HFF-Myc (cell line): ENCODE measurements around the gene OXT.
"Not testable (repeated sequence)": the region's sequence is repeated elsewhere in the genome, so short reads cannot be mapped to it uniquely, and the experiment has no call there.

Experiments used
- DNase-seq: peaks from one replicate; pipeline ENCODE4 v3.0.0-alpha.2; 2011; ENCODE audit warnings: low read depth; ENCODE audit errors: extremely low read depth
- H3K4me3 ChIP-seq: replicated peaks from 2 replicates; pipeline ENCODE4 v1.5.1; 2011; ENCODE audit warnings: low read depth, mild to moderate bottlenecking, control low read depth, low read length
- TF ChIP-seq, protein P1 (sequence below): IDR thresholded peaks from 2 replicates; pipeline ENCODE4 v1.5.1; 2012; ENCODE audit warnings: mild to moderate bottlenecking, low read depth, low read length, control low read depth; ENCODE audit errors: missing control alignments

Gene OXT

GRCh38 chr20:3116341-3116740 lies 44.9 kb downstream of the OXT start:
- no peak for DNase-seq
- no peak overlapping the region for H3K4me3 ChIP-seq
- TF ChIP-seq, protein P1, sequence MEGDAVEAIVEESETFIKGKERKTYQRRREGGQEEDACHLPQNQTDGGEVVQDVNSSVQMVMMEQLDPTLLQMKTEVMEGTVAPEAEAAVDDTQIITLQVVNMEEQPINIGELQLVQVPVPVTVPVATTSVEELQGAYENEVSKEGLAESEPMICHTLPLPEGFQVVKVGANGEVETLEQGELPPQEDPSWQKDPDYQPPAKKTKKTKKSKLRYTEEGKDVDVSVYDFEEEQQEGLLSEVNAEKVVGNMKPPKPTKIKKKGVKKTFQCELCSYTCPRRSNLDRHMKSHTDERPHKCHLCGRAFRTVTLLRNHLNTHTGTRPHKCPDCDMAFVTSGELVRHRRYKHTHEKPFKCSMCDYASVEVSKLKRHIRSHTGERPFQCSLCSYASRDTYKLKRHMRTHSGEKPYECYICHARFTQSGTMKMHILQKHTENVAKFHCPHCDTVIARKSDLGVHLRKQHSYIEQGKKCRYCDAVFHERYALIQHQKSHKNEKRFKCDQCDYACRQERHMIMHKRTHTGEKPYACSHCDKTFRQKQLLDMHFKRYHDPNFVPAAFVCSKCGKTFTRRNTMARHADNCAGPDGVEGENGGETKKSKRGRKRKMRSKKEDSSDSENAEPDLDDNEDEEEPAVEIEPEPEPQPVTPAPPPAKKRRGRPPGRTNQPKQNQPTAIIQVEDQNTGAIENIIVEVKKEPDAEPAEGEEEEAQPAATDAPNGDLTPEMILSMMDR, result no peak

GRCh38 chr20:3117839-3118379 lies 46.5 kb downstream of the OXT start:
- not testable (repeated sequence) for H3K4me3 ChIP-seq
- TF ChIP-seq, protein P1, result peak; percentile 62
- DNase-seq, result peak; percentile 55

DNA sequence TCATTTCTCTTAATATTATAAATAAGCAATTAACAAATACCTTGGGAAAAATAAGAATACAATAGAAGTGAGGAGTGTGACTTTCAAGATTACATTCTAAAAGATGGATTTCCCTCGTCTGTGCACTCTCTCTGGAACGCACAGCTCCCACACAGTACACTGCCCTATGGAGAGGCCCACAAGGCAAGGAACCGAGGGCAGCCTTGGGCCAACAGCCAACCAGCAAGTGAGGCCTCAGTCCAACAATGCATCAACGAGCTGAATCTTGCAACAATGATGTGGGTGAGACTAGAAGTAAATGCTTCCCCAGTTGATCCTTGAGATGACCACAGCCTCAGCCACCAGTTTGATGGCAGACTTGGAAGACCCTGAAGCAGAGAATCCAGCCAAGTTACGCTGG lies 47.6 kb downstream of the OXT start:
- DNase-seq, result no peak
- TF ChIP-seq, protein P1, result no peak
- H3K4me3 ChIP-seq, result no peak overlapping the region

DNA sequence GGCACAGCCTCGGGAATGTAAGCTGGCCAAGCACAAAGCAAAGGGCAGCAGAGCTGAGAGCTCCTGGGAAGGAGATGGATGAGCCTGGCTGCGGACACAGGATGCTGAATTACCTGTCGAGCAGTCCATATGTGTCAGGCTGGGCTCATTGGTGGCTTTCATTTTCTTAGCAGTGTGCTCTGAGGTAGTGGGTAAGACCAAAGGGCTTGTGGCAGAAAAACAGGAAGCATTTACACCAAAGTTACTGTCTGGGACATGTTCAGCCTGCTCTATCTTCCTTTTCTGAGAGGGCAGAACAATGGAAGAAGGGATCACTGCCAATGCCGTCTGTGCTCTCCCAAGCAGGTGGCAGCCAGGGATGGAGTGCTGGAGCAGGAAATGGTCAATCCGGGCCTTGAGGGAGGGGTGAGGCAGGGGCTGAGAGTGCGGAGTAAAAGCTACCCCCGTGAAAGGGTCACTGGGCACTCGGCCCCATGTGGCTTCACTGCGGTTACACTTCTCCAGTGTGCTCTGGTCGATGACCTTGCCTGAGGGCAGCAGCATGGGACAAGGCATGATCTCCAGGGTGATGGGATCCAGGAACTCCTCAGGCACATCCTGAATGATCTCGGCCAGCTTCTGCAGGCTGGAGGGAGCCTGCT lies 50.0 kb downstream of the OXT start:
- TF ChIP-seq, protein P1, result no peak
- no peak for DNase-seq
- H3K4me3 ChIP-seq, result no peak overlapping the region
